Upper lobe of right lung (tissue), 1 donor: Measurements from ENCODE around the gene MGAT4A. TPM values are rescaled to one million over a fixed set of nuclear protein-coding genes. Genes with fewer than 3 reads are reported as not detected.
A peak's percentile ranks its signal among the peaks of the same experiment; 100 is the strongest.

Experiments used
- ATAC-seq: fragments of 200-7000 bp; cut with Tn5 transposase; one replicate; pipeline ENCODE4 v1.9.1; 2020; ENCODE audit warnings: mild to moderate bottlenecking, moderate library complexity
- DNase-seq: peaks from one replicate; pipeline ENCODE4 v3.0.0-alpha.2; 2020
- H3K27ac ChIP-seq: fragments of 200-600 bp; one replicate; pipeline ENCODE4 v1.8.0; 2022
- H3K27me3 ChIP-seq: fragments of 200-600 bp; one replicate; pipeline ENCODE4 v1.8.0; 2022; ENCODE audit warnings: mild to moderate bottlenecking
- H3K36me3 ChIP-seq: fragments of 200-600 bp; one replicate; pipeline ENCODE4 v1.8.0; 2022
- H3K4me1 ChIP-seq: fragments of 200-600 bp; one replicate; pipeline ENCODE4 v1.8.0; 2022
- H3K4me3 ChIP-seq: fragments of 200-600 bp; one replicate; pipeline ENCODE4 v1.8.0; 2022; ENCODE audit warnings: mild to moderate bottlenecking
- H3K9me3 ChIP-seq: fragments of 200-600 bp; one replicate; pipeline ENCODE4 v1.8.0; 2022
- CTCF ChIP-seq: fragments of 200-600 bp; IDR thresholded peaks from one replicate; pipeline ENCODE4 v1.8.0; 2022; ENCODE audit warnings: antibody characterized with exemption
- intact Hi-C: fragments of 100-400 bp; cut with DNase I; formaldehyde crosslinking; loops from one replicate; pipeline ENCODE4 v1.11.0; 2022
- total RNA-seq: library from RNA; stranded (reverse); fragmentation: NEBNext Ultra II Directional; extraction: Animal tissue kit (Norgen Biotek cat#: 25700); gene quantifications from one replicate; pipeline ENCODE4 v1.2.1, GENCODE V29; 2021
- donor health status: DM: no; HTN: yes; CAD: no; lungs with severe emphysema.

MGAT4A gene
- total RNA-seq, 1 donor from 2014 or later: 85.8 TPM

GRCh38 chr2:98739020-98739419 lies 8.1 kb upstream of the MGAT4A start:
- no peaks in the 10 kb centered on the region for H3K9me3 ChIP-seq
- intact Hi-C loops: no loop called here
- H3K4me1 ChIP-seq: peaks cover 10% of the 10 kb centered on the region
- no peak for ATAC-seq
- no peak overlapping the region for H3K4me3 ChIP-seq
- TF ChIP-seq CTCF: no peak
- no peaks in the 10 kb centered on the region for H3K36me3 ChIP-seq
- no peak overlapping the region for H3K27ac ChIP-seq
- DNase-seq: no peak
- no peaks in the 10 kb centered on the region for H3K27me3 ChIP-seq

- no peaks in the 10 kb centered on the region for H3K9me3 ChIP-seq
- H3K4me3 ChIP-seq: no peak overlapping the region
- TF ChIP-seq CTCF: no peak
- intact Hi-C loops: no loop called here
- H3K27ac ChIP-seq: no peak overlapping the region
- no peak for ATAC-seq
- peaks cover 8% of the 10 kb centered on the region for H3K4me1 ChIP-seq
- H3K27me3 ChIP-seq: no peaks in the 10 kb centered on the region
- no peak for DNase-seq
- H3K36me3 ChIP-seq: no peaks in the 10 kb centered on the region
Observed at GRCh38 chr2:98738304-98738703, 7.4 kb upstream of the MGAT4A start.

GRCh38 chr2:98737848-98738247 lies 6.9 kb upstream of the MGAT4A start:
- Histone ChIP-seq H3K4me1 (peaks cover 8% of the 10 kb centered on the region), H3K27me3 (no peaks in the 10 kb centered on the region), H3K36me3 (no peaks in the 10 kb centered on the region), H3K27ac (no peak overlapping the region), H3K9me3 (no peaks in the 10 kb centered on the region), H3K4me3 (no peak overlapping the region)
- intact Hi-C loops: no loop called here
- TF ChIP-seq CTCF: no peak
- ATAC-seq (peak; percentile 17), DNase-seq (no peak)

GRCh38 chr2:98736464-98736889 lies 5.5 kb upstream of the MGAT4A start:
- Histone ChIP-seq H3K27me3 (no peaks in the 10 kb centered on the region), H3K9me3 (no peaks in the 10 kb centered on the region), H3K4me1 (peaks cover 18% of the 10 kb centered on the region), H3K36me3 (no peaks in the 10 kb centered on the region), H3K4me3 (no peak overlapping the region), H3K27ac (no peak overlapping the region)
- DNase-seq: no peak
- intact Hi-C loops: no loop called here
- no peak for ATAC-seq
- no peak for TF ChIP-seq CTCF

GRCh38 chr2:98734823-98735260 lies 3.9 kb upstream of the MGAT4A start:
- no peak overlapping the region for H3K27ac ChIP-seq
- intact Hi-C loops: no loop called here
- no peak for ATAC-seq
- no peaks in the 10 kb centered on the region for H3K27me3 ChIP-seq
- peaks cover 18% of the 10 kb centered on the region for H3K4me1 ChIP-seq
- no peak overlapping the region for H3K4me3 ChIP-seq
- no peaks in the 10 kb centered on the region for H3K36me3 ChIP-seq
- no peak for DNase-seq
- no peak for TF ChIP-seq CTCF
- H3K9me3 ChIP-seq: no peaks in the 10 kb centered on the region

GRCh38 chr2:98734162-98734561 lies 3.2 kb upstream of the MGAT4A start:
- TF ChIP-seq CTCF: no peak
- DNase-seq (no peak), ATAC-seq (no peak)
- no peaks in the 10 kb centered on the region for H3K36me3 ChIP-seq
- H3K27me3 ChIP-seq: no peaks in the 10 kb centered on the region
- intact Hi-C loops: no loop called here
- H3K9me3 ChIP-seq: no peaks in the 10 kb centered on the region
- H3K4me3 ChIP-seq: no peak overlapping the region
- H3K27ac ChIP-seq: no peak overlapping the region
- H3K4me1 ChIP-seq: peaks cover 18% of the 10 kb centered on the region
